ENCODE measurements around the gene ATP5F1D.
A peak's percentile ranks its signal among the peaks of the same experiment; 100 is the strongest.

Gene ATP5F1D

DNA sequence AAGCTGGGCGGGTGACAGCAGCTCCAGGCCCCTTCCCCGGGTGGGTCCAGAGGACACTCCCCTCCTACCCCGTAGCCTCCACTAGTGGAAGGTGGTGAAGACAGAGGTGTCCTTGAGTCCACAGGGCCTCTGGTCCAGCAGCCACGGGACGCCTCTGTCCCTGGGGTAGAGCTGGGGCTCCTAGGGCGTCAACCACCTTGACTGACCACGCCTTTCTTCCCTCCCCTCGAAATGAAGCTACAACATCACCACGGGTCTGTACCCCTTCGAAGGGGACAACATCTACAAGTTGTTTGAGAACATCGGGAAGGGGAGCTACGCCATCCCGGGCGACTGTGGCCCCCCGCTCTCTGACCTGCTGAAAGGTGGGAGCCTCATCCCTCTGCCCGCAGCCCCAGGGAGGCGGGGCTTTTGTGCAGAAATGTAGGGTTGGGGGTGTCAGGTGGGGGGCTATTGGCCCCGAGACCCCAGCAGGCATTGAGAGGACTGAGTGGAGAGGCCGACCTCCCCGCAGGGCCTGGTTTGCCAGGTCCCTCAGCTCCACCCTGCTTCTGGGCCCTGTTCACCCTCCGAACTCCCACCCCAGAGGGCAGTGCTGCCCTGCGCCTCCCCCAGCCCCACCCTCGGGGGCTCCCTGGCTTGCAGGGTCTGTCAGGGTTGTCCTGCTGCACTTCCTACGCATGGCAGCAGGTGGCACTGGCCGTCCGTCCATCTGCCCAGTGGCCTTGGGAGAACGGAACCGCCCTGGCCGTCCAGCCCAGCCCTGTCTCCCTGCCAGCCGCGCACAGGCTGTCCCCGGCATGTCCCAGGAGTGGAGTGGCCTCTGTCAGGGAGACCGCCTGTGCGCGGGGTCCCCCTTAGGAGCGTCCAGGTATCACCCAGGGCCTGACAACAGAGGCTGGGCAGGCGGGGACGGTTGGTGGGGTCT is 20.3 kb upstream of the ATP5F1D start:
- peak; percentile 79 for DNase-seq

DNA sequence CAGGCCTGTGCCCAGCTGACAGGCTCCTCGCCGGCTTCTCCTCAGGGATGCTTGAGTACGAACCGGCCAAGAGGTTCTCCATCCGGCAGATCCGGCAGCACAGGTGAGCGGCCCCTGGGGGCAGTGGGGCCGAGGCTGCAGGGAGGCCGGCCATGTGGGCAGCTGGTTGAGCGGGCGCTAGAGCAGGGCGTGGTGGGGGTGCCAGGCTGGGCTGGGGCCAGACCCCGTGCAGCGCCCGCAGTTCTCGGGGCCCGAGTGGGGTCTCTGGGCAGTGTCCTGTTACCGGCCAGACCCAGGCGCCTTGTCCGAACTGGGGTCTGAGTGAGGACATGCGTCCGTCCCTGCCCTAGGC is 19.7 kb upstream of the ATP5F1D start:
- no peak for DNase-seq

DNA sequence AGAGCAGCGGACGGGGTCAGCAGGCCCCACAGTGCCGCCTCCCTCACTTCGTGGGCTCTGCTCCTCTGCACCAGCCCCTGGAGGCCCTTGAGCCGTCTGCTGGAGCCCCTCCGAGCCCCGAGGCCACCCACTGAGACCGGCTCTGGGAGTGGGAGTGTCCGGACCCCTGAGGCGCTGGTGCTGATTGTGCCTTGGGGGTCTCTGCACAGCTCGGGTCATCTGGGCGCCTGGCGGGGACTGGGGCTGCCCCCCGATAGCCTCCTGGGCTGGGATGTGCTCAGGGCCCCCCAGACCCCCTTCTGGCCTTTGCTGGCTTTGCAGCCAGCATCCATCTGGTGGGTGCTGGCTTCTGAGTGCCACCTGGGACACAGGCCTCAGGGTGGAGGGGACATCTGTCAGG is 19.2 kb upstream of the ATP5F1D start:
- no peak for DNase-seq

- DNase-seq: no peak
Measured at GRCh38 chr19:1223018-1223855, 18.3 kb upstream of the ATP5F1D start.

DNA sequence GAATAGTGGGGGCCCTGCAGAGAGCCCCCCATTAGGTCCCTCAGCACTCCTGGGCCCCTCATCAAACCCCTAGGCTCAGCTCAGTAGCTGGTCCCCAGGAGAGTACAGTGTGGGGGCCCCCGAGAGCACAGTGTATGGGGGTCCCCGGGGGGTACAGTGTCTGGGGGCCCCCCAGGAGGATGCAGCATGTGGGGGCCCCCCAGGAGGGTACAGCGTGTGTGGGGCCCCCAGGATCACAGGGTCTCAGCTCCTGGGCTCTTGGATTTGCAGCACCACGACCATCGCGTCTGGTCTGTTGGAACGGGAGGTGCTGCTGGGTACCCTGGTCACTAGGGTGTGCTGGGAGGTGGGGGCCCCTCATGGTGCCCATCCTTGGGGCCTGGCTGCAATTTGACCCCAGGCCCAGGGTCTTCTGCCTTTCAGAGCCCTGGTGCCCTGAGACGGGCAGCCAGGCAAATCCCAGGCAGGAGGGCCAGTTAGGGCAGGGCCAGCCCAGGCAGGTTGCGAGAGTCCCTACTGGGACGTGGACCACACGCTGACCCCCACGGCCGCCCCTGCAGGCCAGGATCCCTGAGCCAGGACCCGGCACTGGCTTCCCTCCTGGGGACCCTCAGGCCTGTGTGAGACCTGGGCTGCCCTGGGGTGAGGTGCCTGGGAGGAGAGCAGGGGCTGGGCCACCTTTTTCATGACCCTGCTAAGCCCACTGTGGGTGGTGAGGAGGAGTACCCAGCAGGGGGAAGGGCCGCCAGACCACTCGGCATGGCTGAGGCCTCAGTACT is 17.3 kb upstream of the ATP5F1D start:
- no peak for DNase-seq

DNA sequence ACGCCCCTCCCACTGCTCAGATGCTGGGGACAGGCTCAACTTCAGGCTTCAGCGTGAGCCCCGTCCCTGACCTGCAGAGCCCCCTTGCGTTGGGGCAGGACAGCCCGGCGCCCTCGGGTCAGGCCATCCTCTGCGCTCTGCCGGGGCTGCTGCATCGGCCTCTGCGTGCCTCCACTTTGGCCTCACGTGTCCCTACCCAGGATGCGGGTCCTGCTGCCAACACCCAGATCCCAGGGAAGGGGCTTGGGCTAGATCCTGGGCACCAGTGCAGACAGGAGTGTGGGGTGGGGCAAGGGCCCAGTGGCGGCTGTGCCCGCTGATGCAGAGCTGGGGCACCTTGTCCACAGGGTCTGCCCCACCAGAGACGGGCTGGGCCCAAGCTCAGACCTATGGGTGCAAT is 16.7 kb upstream of the ATP5F1D start:
- DNase-seq: no peak

- DNase-seq: no peak
Measured at GRCh38 chr19:1225440-1226226, 15.9 kb upstream of the ATP5F1D start.

DNA sequence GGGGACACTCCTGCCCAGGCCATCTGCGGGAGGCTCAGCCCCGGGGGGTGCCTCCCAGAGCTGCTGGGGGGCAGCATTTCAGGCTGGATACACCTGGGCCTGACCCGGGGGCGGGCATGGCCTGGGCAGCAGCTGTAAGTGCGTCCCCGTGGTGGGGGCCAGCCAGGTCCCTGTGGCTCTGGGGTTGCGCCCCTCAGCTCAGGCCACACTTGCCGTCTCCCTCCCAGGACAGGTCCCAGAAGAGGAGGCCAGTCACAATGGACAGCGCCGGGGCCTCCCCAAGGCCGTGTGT is 15.4 kb upstream of the ATP5F1D start:
- no peak for DNase-seq

DNA sequence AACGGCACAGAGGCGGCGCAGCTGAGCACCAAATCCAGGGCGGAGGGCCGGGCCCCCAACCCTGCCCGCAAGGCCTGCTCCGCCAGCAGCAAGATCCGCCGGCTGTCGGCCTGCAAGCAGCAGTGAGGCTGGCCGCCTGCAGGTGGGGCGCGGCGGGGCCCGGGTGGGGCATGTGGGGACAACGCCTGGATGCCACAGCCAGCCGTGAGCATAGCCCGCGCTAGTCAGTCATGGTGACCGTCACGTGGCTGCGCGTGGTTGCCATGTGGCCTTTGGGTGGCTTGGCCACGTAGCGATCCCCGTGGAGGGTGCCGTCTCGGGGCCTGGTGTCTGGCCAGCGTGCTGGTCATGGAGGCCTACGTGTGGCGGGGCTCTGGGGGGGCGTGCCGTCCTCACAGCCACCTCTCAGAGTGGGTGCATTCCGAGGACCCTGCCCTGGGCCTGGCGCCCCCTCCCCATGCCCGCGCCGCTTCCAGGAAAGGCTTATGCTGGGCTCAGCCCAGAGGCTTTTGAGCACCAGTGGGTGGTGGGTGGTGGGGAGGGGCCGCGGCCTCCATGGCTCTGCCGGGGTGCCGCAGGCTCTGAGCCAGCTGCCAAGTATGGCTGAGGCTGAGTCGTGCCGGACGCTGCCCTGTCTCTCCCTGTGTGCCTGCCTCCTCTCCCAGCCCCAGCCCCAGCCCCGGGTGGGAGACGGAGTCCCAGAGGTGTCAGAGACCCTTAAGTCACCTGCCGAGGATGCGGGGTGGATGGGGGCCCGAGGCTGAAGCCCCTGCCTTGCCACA is 14.8 kb upstream of the ATP5F1D start:
- DNase-seq: no peak

DNA sequence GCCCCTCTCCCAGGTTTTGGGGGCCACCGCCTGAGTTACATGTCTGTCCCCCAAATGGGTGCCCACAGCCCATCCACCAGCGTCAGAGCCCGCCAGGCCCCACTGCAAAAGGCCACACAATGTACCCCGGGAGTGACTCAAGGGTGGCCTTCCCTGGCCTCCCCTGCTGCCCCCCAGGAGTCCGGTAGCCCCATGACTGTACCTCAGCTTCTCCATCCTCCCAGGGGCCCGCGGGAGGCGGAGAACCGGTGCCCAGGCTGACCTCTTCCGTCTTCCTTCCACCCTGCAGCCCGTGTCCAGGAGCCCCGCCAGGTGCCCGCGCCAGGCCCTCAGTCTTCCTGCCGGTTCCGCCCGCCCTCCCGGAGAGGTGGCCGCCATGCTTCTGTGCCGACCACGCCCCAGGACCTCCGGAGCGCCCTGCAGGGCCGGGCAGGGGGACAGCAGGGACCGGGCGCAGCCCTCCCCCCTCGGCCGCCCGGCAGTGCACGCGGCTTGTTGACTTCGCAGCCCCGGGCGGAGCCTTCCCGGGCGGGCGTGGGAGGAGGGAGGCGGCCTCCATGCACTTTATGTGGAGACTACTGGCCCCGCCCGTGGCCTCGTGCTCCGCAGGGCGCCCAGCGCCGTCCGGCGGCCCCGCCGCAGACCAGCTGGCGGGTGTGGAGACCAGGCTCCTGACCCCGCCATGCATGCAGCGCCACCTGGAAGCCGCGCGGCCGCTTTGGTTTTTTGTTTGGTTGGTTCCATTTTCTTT is 14.1 kb upstream of the ATP5F1D start:
- DNase-seq: no peak

DNA sequence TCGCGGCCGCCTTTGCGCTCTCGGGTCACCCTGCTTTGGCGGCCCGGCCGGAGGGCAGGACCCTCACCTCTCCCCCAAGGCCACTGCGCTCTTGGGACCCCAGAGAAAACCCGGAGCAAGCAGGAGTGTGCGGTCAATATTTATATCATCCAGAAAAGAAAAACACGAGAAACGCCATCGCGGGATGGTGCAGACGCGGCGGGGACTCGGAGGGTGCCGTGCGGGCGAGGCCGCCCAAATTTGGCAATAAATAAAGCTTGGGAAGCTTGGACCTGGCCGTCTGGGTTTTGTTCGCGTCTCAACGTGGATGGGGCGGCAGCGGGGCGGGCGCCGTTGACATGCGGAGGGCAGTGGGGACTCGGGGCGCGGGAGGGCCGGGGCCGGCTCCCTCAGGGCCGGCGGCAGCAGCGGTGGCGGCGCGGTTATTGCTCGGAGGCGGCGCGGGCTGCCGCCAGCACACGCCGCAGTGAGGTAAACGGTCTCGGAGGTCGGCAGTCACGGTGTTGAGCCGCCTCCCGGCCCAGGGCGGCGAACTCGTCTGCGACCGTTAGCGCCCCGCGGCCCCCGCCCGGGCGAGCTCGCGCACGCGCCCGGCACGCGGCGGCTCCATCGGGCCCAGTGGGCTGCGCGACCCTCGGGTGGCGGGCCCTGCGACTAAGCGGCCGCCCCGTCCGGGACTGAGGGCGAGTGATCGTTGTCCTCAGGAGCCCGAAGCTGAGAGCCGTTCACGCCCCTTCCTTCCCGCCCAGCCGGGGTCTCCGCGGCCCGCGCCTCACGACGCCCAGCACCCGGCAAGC is 13.2 kb upstream of the ATP5F1D start:
- DNase-seq: no peak

- DNase-seq: no peak
Measured at GRCh38 chr19:1229056-1229923, 12.3 kb upstream of the ATP5F1D start.

GRCh38 chr19:1229924-1230782 is 11.4 kb upstream of the ATP5F1D start:
- DNase-seq: no peak

GRCh38 chr19:1230783-1231489 is 10.6 kb upstream of the ATP5F1D start:
- no peak for DNase-seq

GRCh38 chr19:1231729-1232637 is 9.6 kb upstream of the ATP5F1D start:
- no peak for DNase-seq

- DNase-seq: no peak
Measured at GRCh38 chr19:1232652-1233072, 8.9 kb upstream of the ATP5F1D start.
